ENCODE measurements around the gene UBE3B.

GRCh38 chr12:109575683-109576082, 98.2 kb downstream of the UBE3B start:
- no peak for TF ChIP-seq POLR2A (IDR thresholded peaks at IDR 0.05)
- TF ChIP-seq, protein P1, sequence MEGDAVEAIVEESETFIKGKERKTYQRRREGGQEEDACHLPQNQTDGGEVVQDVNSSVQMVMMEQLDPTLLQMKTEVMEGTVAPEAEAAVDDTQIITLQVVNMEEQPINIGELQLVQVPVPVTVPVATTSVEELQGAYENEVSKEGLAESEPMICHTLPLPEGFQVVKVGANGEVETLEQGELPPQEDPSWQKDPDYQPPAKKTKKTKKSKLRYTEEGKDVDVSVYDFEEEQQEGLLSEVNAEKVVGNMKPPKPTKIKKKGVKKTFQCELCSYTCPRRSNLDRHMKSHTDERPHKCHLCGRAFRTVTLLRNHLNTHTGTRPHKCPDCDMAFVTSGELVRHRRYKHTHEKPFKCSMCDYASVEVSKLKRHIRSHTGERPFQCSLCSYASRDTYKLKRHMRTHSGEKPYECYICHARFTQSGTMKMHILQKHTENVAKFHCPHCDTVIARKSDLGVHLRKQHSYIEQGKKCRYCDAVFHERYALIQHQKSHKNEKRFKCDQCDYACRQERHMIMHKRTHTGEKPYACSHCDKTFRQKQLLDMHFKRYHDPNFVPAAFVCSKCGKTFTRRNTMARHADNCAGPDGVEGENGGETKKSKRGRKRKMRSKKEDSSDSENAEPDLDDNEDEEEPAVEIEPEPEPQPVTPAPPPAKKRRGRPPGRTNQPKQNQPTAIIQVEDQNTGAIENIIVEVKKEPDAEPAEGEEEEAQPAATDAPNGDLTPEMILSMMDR (IDR thresholded peaks at IDR 0.05) = no peak
- TF ChIP-seq POLR2AphosphoS5 (IDR thresholded peaks at IDR 0.05) = no peak
